ENCODE data around the gene REXO4.
A peak's percentile ranks its signal among the peaks of the same experiment; 100 is the strongest.

REXO4 gene

GRCh38 chr9:133449760-133450159 is 31.9 kb upstream of the REXO4 start:
- DNase-seq = no peak

GRCh38 chr9:133448487-133448972 is 30.7 kb upstream of the REXO4 start:
- no peak for DNase-seq

GRCh38 chr9:133445293-133445969 is 27.6 kb upstream of the REXO4 start:
- DNase-seq = no peak

GRCh38 chr9:133443982-133444381 is 26.2 kb upstream of the REXO4 start:
- DNase-seq = no peak

- no peak for DNase-seq
These were observed 25.4 kb upstream of the REXO4 start for GRCh38 chr9:133443248-133443647.

- no peak for DNase-seq
These were observed 23.8 kb upstream of the REXO4 start for GRCh38 chr9:133441571-133441970.

- DNase-seq = no peak
These were observed 23.1 kb upstream of the REXO4 start for GRCh38 chr9:133440874-133441273.

GRCh38 chr9:133439337-133439736 is 21.5 kb upstream of the REXO4 start:
- no peak for DNase-seq

- DNase-seq = no peak
These were observed 20.1 kb upstream of the REXO4 start for GRCh38 chr9:133437753-133438531.

- no peak for DNase-seq
These were observed 18.9 kb upstream of the REXO4 start for GRCh38 chr9:133436681-133437080.

GRCh38 chr9:133433351-133433843 is 15.6 kb upstream of the REXO4 start:
- no peak for DNase-seq

GRCh38 chr9:133430244-133430643 is 12.4 kb upstream of the REXO4 start:
- DNase-seq = no peak

GRCh38 chr9:133429641-133430161 is 11.9 kb upstream of the REXO4 start:
- no peak for DNase-seq

- DNase-seq = no peak
These were observed 11.4 kb upstream of the REXO4 start for GRCh38 chr9:133429214-133429613.

GRCh38 chr9:133428617-133429101 is 10.8 kb upstream of the REXO4 start:
- no peak for DNase-seq

- DNase-seq = no peak
These were observed 10.0 kb upstream of the REXO4 start for GRCh38 chr9:133427658-133428348.

- no peak for DNase-seq
These were observed 8.2 kb upstream of the REXO4 start for GRCh38 chr9:133426011-133426410.

- no peak for DNase-seq
These were observed 7.3 kb upstream of the REXO4 start for GRCh38 chr9:133425049-133425632.

- no peak for DNase-seq
These were observed 6.4 kb upstream of the REXO4 start for GRCh38 chr9:133424187-133424586.

GRCh38 chr9:133423216-133423615 is 5.4 kb upstream of the REXO4 start:
- no peak for DNase-seq

GRCh38 chr9:133421615-133422542 is 4.1 kb upstream of the REXO4 start, which contains the start of gene ADAMTS13:
ADAMTS13 (plus strand) TSS chr9:133422367; CDS start chr9:133422444, 77 bp downstream.
- DNase-seq = peak; percentile 69 to 72

Measured in activated T-cell treated with anti-CD3 and anti-CD28 coated beads, Interleukin-2, amount 50 U/mL, for 48 hours (primary cell).